Measurements from ENCODE around the gene FBXO24.
A peak's percentile ranks its signal among the peaks of the same experiment; 100 is the strongest.

FBXO24 gene

GRCh38 chr7:100567031-100567730 lies 18.9 kb upstream of the FBXO24 start:
- no peak overlapping the region for H3K27ac ChIP-seq (ENCODE audit: low read length, poor library complexity, severe bottlenecking)
- H3K14ac ChIP-seq (ENCODE audit: low read length in 2 of 2), result peak overlapping the region in 1 of 2 experiments; percentile 84
- H3K9me3 ChIP-seq (ENCODE audit: control insufficient read depth, low read length), result no peaks in the 10 kb centered on the region
- H2AK5ac ChIP-seq (ENCODE audit: low read length, severe bottlenecking), result no peak overlapping the region
- 79% methylated on average over 12 of the region's 12 CpGs for WGBS
- peaks cover 36% of the 10 kb centered on the region for H3K4me1 ChIP-seq (ENCODE audit: control insufficient read depth, insufficient read depth, low read depth, low read length)
- no peak overlapping the region for H3K23ac ChIP-seq (ENCODE audit: low read length in 2 of 2)
- peak overlapping the region; percentile 14 to 71 for H3K18ac ChIP-seq (ENCODE audit: low read depth in 1 of 2, low read length in 2 of 2)
- peak overlapping the region in 1 of 2 experiments; percentile 19 for H3K4ac ChIP-seq (ENCODE audit: low read depth in 1 of 2, low read length in 2 of 2)
- no peak overlapping the region for H3K4me2 ChIP-seq (ENCODE audit: low read length, poor library complexity, severe bottlenecking)
- peaks cover 7 to 17% of the 10 kb centered on the region in 2 experiments for H3K27me3 ChIP-seq (ENCODE audit: control insufficient read depth in 1 of 2, insufficient read depth in 1 of 2, low read length in 2 of 2)
- peak overlapping the region; percentile 11 to 58 for H2BK12ac ChIP-seq (ENCODE audit: low read length in 2 of 2)
- H3K9ac ChIP-seq (ENCODE audit: low read length), result no peak overlapping the region
- no peak overlapping the region for H2BK15ac ChIP-seq (ENCODE audit: low read depth, poor library complexity, severe bottlenecking)
- H3K79me1 ChIP-seq (replicated peaks; ENCODE audit: low read length, poor library complexity, severe bottlenecking), result no peaks in the 10 kb centered on the region
- H2AFZ ChIP-seq (ENCODE audit: low read depth, low read length), result no peak overlapping the region
- H3K4me3 ChIP-seq (ENCODE audit: insufficient read depth in 1 of 2, low read depth in 1 of 2, low read length in 2 of 2), result no peak overlapping the region
- no peak overlapping the region for H4K8ac ChIP-seq (ENCODE audit: low read length)
- no peak overlapping the region for H2BK5ac ChIP-seq (ENCODE audit: low read depth, low read length, poor library complexity, severe bottlenecking)
- peak; percentile 22 for DNase-seq
- peaks cover 9 to 22% of the 10 kb centered on the region in 2 experiments for H3K36me3 ChIP-seq (ENCODE audit: control insufficient read depth in 1 of 2, insufficient read depth in 2 of 2, low read depth in 1 of 2, low read length in 2 of 2)
- peak overlapping the region; percentile 12 for H4K91ac ChIP-seq (ENCODE audit: low read length)
- H2BK120ac ChIP-seq (ENCODE audit: low read depth, low read length), result no peak overlapping the region

GRCh38 chr7:100567751-100568175 lies 18.4 kb upstream of the FBXO24 start:
- no peaks in the 10 kb centered on the region for H3K9me3 ChIP-seq (ENCODE audit: control insufficient read depth, low read length)
- no peak overlapping the region for H4K8ac ChIP-seq (ENCODE audit: low read length)
- no peak overlapping the region for H3K23ac ChIP-seq (ENCODE audit: low read length in 2 of 2)
- H3K9ac ChIP-seq (ENCODE audit: low read length), result no peak overlapping the region
- H3K14ac ChIP-seq (ENCODE audit: low read length in 2 of 2), result peak overlapping the region in 1 of 2 experiments; percentile 84
- H3K18ac ChIP-seq (ENCODE audit: low read depth in 1 of 2, low read length in 2 of 2), result peak overlapping the region in 1 of 2 experiments; percentile 71
- no peak overlapping the region for H2BK120ac ChIP-seq (ENCODE audit: low read depth, low read length)
- no peak overlapping the region for H2BK15ac ChIP-seq (ENCODE audit: low read depth, poor library complexity, severe bottlenecking)
- 62% methylated on average over 3 of the region's 3 CpGs for WGBS
- peaks cover 7 to 17% of the 10 kb centered on the region in 2 experiments for H3K27me3 ChIP-seq (ENCODE audit: control insufficient read depth in 1 of 2, insufficient read depth in 1 of 2, low read length in 2 of 2)
- H3K4ac ChIP-seq (ENCODE audit: low read depth in 1 of 2, low read length in 2 of 2), result no peak overlapping the region
- H3K27ac ChIP-seq (ENCODE audit: low read length, poor library complexity, severe bottlenecking), result no peak overlapping the region
- H3K4me2 ChIP-seq (ENCODE audit: low read length, poor library complexity, severe bottlenecking), result no peak overlapping the region
- no peak overlapping the region for H2AK5ac ChIP-seq (ENCODE audit: low read length, severe bottlenecking)
- H2AFZ ChIP-seq (ENCODE audit: low read depth, low read length), result no peak overlapping the region
- H3K4me3 ChIP-seq (ENCODE audit: insufficient read depth in 1 of 2, low read depth in 1 of 2, low read length in 2 of 2), result no peak overlapping the region
- peaks cover 7 to 19% of the 10 kb centered on the region in 2 experiments for H3K36me3 ChIP-seq (ENCODE audit: control insufficient read depth in 1 of 2, insufficient read depth in 2 of 2, low read depth in 1 of 2, low read length in 2 of 2)
- no peak overlapping the region for H4K91ac ChIP-seq (ENCODE audit: low read length)
- no peak for DNase-seq
- H3K4me1 ChIP-seq (ENCODE audit: control insufficient read depth, insufficient read depth, low read depth, low read length), result peaks cover 42% of the 10 kb centered on the region
- H2BK5ac ChIP-seq (ENCODE audit: low read depth, low read length, poor library complexity, severe bottlenecking), result no peak overlapping the region
- peak overlapping the region in 1 of 2 experiments; percentile 21 for H2BK12ac ChIP-seq (ENCODE audit: low read length in 2 of 2)
- H3K79me1 ChIP-seq (replicated peaks; ENCODE audit: low read length, poor library complexity, severe bottlenecking), result no peaks in the 10 kb centered on the region

GRCh38 chr7:100568176-100568895 lies 17.8 kb upstream of the FBXO24 start:
- no peak overlapping the region for H3K4ac ChIP-seq (ENCODE audit: low read depth in 1 of 2, low read length in 2 of 2)
- no peak overlapping the region for H3K14ac ChIP-seq (ENCODE audit: low read length in 2 of 2)
- H2BK5ac ChIP-seq (ENCODE audit: low read depth, low read length, poor library complexity, severe bottlenecking), result no peak overlapping the region
- H3K18ac ChIP-seq (ENCODE audit: low read depth in 1 of 2, low read length in 2 of 2), result no peak overlapping the region
- peak overlapping the region; percentile 15 for H4K8ac ChIP-seq (ENCODE audit: low read length)
- H2AK5ac ChIP-seq (ENCODE audit: low read length, severe bottlenecking), result no peak overlapping the region
- peaks cover 43% of the 10 kb centered on the region for H3K4me1 ChIP-seq (ENCODE audit: control insufficient read depth, insufficient read depth, low read depth, low read length)
- H3K9me3 ChIP-seq (ENCODE audit: control insufficient read depth, low read length), result no peaks in the 10 kb centered on the region
- peaks cover 2 to 19% of the 10 kb centered on the region in 2 experiments for H3K36me3 ChIP-seq (ENCODE audit: control insufficient read depth in 1 of 2, insufficient read depth in 2 of 2, low read depth in 1 of 2, low read length in 2 of 2)
- H2AFZ ChIP-seq (ENCODE audit: low read depth, low read length), result no peak overlapping the region
- no peak overlapping the region for H3K4me3 ChIP-seq (ENCODE audit: insufficient read depth in 1 of 2, low read depth in 1 of 2, low read length in 2 of 2)
- peaks cover 7 to 17% of the 10 kb centered on the region in 2 experiments for H3K27me3 ChIP-seq (ENCODE audit: control insufficient read depth in 1 of 2, insufficient read depth in 1 of 2, low read length in 2 of 2)
- no peak overlapping the region for H2BK15ac ChIP-seq (ENCODE audit: low read depth, poor library complexity, severe bottlenecking)
- no peak overlapping the region for H4K91ac ChIP-seq (ENCODE audit: low read length)
- H3K9ac ChIP-seq (ENCODE audit: low read length), result no peak overlapping the region
- no peak overlapping the region for H3K27ac ChIP-seq (ENCODE audit: low read length, poor library complexity, severe bottlenecking)
- no peak overlapping the region for H3K4me2 ChIP-seq (ENCODE audit: low read length, poor library complexity, severe bottlenecking)
- peak overlapping the region in 1 of 2 experiments; percentile 10 for H2BK12ac ChIP-seq (ENCODE audit: low read length in 2 of 2)
- no peak for DNase-seq
- no peak overlapping the region for H3K23ac ChIP-seq (ENCODE audit: low read length in 2 of 2)
- H2BK120ac ChIP-seq (ENCODE audit: low read depth, low read length), result no peak overlapping the region
- WGBS, result 83% methylated on average over 9 of the region's 11 CpGs
- H3K79me1 ChIP-seq (replicated peaks; ENCODE audit: low read length, poor library complexity, severe bottlenecking), result no peaks in the 10 kb centered on the region
